Mesothelial cell of epicardium (in vitro differentiated cells): ENCODE data around the gene RHOJ. TPM values are rescaled to one million over a fixed set of nuclear protein-coding genes. Genes with fewer than 3 reads are reported as not detected.

Experiments
- DNase-seq, 2 experiments: peaks; one replicate each; pipeline ENCODE4 v3.0.0; 2021; ENCODE audit warnings: low spot score in 2 of 2; ENCODE audit not compliant: unreplicated experiment in 2 of 2
- H3K27ac Mint-ChIP-seq: 2 replicates; pipeline ENCODE4 v1.8.0; 2021; ENCODE audit warnings: mixed read lengths
- H3K27me3 Mint-ChIP-seq: 2 replicates; pipeline ENCODE4 v1.8.0; 2021; ENCODE audit warnings: low read depth, mixed read lengths
- H3K36me3 Mint-ChIP-seq: 2 replicates; pipeline ENCODE4 v1.8.0; 2021; ENCODE audit warnings: mixed read lengths
- H3K4me1 Mint-ChIP-seq: 2 replicates; pipeline ENCODE4 v1.8.0; 2021; ENCODE audit warnings: mixed read lengths
- H3K4me3 Mint-ChIP-seq: 2 replicates; pipeline ENCODE4 v1.8.0; 2021; ENCODE audit warnings: mild to moderate bottlenecking, moderate library complexity, mixed read lengths
- H3K9me3 Mint-ChIP-seq: 2 replicates; pipeline ENCODE4 v1.8.0; 2021; ENCODE audit warnings: mixed read lengths
- total RNA-seq: library from RNA; stranded (reverse); gene quantifications from 3 replicates; pipeline ENCODE4 v1.2.1, GENCODE V29; 2021
- TF ChIP-seq, protein P1 (sequence below): fragments of 200-600 bp; sonication (generic); IDR thresholded peaks from one replicate; pipeline ENCODE4 v1.5.0; 2021; ENCODE audit warnings: antibody characterized with exemption; ENCODE audit not compliant: unreplicated experiment

The RHOJ gene
- total RNA-seq, 1 donor from 2014 or later: 15.2 TPM

DNA sequence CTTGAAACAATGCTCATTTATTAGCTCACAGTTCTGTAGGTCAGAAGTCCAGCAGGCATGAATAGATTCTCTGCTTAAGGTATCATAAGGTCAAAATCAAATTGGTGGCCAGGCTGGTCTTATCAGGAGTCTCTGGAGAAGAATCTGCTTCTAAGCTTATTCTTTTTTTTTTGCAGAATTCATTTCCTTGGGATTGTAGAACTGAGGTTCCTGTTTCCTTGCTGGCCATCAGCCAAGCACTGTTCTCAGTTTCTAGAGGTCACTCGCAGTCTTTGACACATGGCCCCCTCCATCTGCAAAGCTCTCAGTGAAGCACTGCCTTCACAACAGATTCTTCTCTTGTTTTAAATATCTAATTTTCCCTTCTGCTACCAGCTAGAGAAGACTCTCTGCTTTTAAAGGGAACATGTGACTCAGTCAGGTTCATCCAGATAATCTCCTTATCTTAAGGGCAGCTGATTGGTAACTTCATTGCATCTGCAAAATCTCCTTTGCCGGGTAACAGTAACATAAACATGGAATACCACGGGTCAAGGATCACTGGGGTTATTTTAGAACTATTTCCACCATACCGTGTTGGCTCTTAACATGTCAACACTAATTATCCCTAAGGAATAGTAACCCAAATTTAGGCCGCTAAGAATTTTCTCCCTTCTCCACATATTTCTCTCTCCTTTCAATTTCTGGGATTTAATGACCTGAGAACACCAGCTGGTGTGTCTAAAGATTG is 25.3 kb downstream of the RHOJ start:
- TF ChIP-seq, protein P1, sequence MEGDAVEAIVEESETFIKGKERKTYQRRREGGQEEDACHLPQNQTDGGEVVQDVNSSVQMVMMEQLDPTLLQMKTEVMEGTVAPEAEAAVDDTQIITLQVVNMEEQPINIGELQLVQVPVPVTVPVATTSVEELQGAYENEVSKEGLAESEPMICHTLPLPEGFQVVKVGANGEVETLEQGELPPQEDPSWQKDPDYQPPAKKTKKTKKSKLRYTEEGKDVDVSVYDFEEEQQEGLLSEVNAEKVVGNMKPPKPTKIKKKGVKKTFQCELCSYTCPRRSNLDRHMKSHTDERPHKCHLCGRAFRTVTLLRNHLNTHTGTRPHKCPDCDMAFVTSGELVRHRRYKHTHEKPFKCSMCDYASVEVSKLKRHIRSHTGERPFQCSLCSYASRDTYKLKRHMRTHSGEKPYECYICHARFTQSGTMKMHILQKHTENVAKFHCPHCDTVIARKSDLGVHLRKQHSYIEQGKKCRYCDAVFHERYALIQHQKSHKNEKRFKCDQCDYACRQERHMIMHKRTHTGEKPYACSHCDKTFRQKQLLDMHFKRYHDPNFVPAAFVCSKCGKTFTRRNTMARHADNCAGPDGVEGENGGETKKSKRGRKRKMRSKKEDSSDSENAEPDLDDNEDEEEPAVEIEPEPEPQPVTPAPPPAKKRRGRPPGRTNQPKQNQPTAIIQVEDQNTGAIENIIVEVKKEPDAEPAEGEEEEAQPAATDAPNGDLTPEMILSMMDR: no peak
- H3K27me3 Mint-ChIP-seq: no peaks in the 10 kb centered on the region
- H3K27ac Mint-ChIP-seq: no peak overlapping the region
- H3K4me3 Mint-ChIP-seq: no peak overlapping the region
- H3K4me1 Mint-ChIP-seq: peaks cover 2% of the 10 kb centered on the region
- no peak for DNase-seq
- H3K9me3 Mint-ChIP-seq: peaks cover 13% of the 10 kb centered on the region
- H3K36me3 Mint-ChIP-seq: peaks cover 2% of the 10 kb centered on the region

DNA sequence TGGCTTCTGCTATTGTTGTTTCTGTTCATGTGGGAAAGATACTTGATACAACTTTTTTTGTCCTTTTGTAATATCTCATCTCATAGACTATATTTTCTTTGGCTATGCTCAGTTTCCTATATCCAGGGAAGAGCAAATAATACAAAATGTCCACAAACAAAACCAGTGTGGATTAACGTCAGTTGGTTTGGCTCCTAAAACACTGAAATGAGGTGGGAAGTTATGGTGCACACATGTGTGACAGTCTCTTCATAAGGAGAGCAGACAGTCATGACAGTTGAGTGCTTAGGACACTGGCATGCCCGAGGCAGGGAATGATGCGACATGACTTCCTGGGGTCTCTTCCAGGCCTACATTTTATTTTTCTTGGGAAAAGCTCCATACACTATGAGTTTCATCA is 27.5 kb downstream of the RHOJ start:
- TF ChIP-seq, protein P1: no peak
- no peaks in the 10 kb centered on the region for H3K27me3 Mint-ChIP-seq
- H3K36me3 Mint-ChIP-seq: peaks cover 2% of the 10 kb centered on the region

DNA sequence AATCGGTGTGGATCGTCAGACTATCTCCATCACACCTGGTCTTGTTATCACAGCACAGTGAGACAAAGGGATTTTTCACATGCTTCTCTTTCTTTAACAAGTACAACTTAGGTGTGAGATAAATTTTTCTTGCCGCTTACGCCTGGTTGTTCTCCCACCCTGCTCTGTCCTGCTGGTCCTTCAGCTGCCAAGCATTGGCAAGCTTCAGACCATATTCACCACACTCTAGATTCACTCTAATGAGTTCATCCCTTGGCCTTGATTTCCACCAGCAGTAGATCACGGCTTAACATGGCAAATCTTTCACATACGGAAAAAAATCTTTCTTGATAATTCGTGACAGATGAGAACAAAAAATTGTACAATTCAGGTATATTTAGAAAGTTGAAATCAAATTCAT is 33.5 kb downstream of the RHOJ start:
- Mint-ChIP-seq H3K36me3 (no peaks in the 10 kb centered on the region), H3K4me1 (peaks cover 11% of the 10 kb centered on the region), H3K4me3 (no peak overlapping the region), H3K27ac (no peak overlapping the region), H3K27me3 (no peaks in the 10 kb centered on the region), H3K9me3 (no peaks in the 10 kb centered on the region)
- TF ChIP-seq, protein P1: no peak
- DNase-seq: no peak

More for the DNA sequence above, 27.5 kb downstream of the RHOJ start:
- DNase-seq: no peak
- Mint-ChIP-seq H3K27ac (no peak overlapping the region), H3K9me3 (peaks cover 13% of the 10 kb centered on the region), H3K4me3 (no peak overlapping the region), H3K4me1 (peaks cover 9% of the 10 kb centered on the region)

DNA sequence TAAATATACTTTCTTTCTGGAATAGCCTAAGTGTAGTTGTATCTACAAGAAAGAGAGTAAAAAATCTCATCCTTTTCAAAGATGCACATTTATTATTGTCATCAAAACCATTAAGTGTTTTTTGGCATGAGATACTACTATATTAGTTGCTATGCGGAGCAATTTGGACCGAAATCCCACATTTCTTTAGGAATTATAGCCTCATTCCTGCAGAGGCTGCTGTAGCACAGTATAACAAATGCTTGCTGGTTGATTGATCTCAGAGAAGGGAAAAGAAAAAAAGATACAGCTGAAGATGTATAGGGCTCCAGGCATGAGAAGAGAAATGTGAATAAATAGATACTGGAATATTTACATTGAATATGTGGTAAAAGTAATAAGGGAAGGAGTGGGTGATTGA is 36.0 kb downstream of the RHOJ start:
- Mint-ChIP-seq H3K4me3 (no peak overlapping the region), H3K9me3 (peaks cover 3% of the 10 kb centered on the region), H3K36me3 (no peaks in the 10 kb centered on the region), H3K4me1 (peaks cover 7% of the 10 kb centered on the region), H3K27me3 (no peaks in the 10 kb centered on the region), H3K27ac (no peak overlapping the region)
- TF ChIP-seq, protein P1: no peak
- DNase-seq: no peak

DNA sequence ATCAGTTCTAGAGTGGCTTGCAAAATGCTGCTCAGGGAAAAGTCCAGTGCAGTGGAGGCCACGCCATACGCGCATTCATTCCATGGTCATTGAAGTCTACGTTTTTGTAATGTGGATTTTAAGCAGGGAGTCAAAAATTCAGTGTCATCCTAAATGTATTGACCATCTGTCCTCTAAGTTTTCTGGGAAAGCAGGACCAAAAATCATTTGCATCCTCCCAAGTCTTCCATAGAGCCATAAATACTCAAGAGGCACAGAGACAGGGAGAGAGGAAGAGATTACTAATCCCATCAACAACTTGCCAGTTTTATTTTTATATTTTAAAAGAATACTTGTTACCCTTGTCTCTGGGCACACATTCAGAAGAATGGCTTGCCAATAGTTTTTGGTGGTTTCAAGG is 36.9 kb downstream of the RHOJ start:
- Mint-ChIP-seq H3K36me3 (no peaks in the 10 kb centered on the region), H3K27me3 (no peaks in the 10 kb centered on the region), H3K4me1 (peaks cover 5% of the 10 kb centered on the region), H3K27ac (no peak overlapping the region), H3K9me3 (peaks cover 6% of the 10 kb centered on the region), H3K4me3 (no peak overlapping the region)
- DNase-seq: no peak
- TF ChIP-seq, protein P1: no peak
